K562 (cell line): Measurements from ENCODE around the gene ATP6V1F. TPM values are rescaled to one million over a fixed set of nuclear protein-coding genes. Genes with fewer than 3 reads are reported as not detected.
A peak's percentile ranks its signal among the peaks of the same experiment; 100 is the strongest.

ENCODE experiments used
- BACH1 ChIP-seq: fragments of 200-800 bp; sonication (Bioruptor generic); IDR thresholded peaks from 2 replicates; pipeline ENCODE4 v1.6.1; 2016; ENCODE audit warnings: missing genetic modification characterization, missing compliant biosample characterization
- BRD4 ChIP-seq: fragments of 200-600 bp; sonication (generic); IDR thresholded peaks from 2 replicates; pipeline ENCODE4 v1.6.1; 2017; ENCODE audit warnings: inconsistent platforms
- CSDE1 ChIP-seq, 2 experiments: fragments of 450-650 bp; IDR thresholded peaks; 2 replicates each; pipeline ENCODE4 v1.6.1; 2016; ENCODE audit warnings: mild to moderate bottlenecking in 1 of 2
- MAZ ChIP-seq, 2 experiments: fragments of 450-650 bp in 1 of 2; sonication (generic) in 1 of 2; formaldehyde crosslinking; IDR thresholded peaks in 1 of 2; conservative IDR thresholded peaks in 1 of 2; 2 replicates each; pipeline versions ENCODE4 v1.4.0 to v1.5.0; 2020; ENCODE audit warnings: mild to moderate bottlenecking in 1 of 2, missing genetic modification reagents in 1 of 2
- MYNN ChIP-seq, 2 experiments: sonication (generic); formaldehyde crosslinking in 1 of 2; IDR thresholded peaks; 2 replicates each; pipeline versions ENCODE4 v1.5.0 to v1.6.1; 2016 to 2020; ENCODE audit warnings: antibody characterized with exemption in 1 of 2, missing genetic modification reagents in 1 of 2
- NFE2L1 ChIP-seq: fragments of 450-650 bp; IDR thresholded peaks from 2 replicates; pipeline ENCODE4 v1.6.1; 2016; ENCODE audit warnings: missing genetic modification characterization, low read depth, mild to moderate bottlenecking, missing compliant biosample characterization, moderate library complexity, borderline replicate concordance
- POLR3A ChIP-seq: IDR thresholded peaks from 2 replicates; pipeline ENCODE4 v1.6.1; 2011; ENCODE audit warnings: borderline replicate concordance, mild to moderate bottlenecking, moderate library complexity; ENCODE audit not compliant: insufficient read length, insufficient read depth; ENCODE audit errors: extremely low read depth
- PPARD ChIP-seq: fragments of 250-450 bp; sonication (Bioruptor Pico); IDR thresholded peaks from 2 replicates; pipeline ENCODE4 v1.8.0; 2022; ENCODE audit warnings: inconsistent platforms, mild to moderate bottlenecking, moderate library complexity
- TBL1XR1 ChIP-seq, 2 experiments: IDR thresholded peaks; 2 replicates each; pipeline ENCODE4 v1.6.1; 2012; ENCODE audit warnings: improper control_type of control experiment in 2 of 2, low read length in 2 of 2, mild to moderate bottlenecking in 1 of 2
- TEAD1 ChIP-seq, 2 experiments: fragments of 450-650 bp in 1 of 2; sonication (generic) in 1 of 2; formaldehyde crosslinking; IDR thresholded peaks; 2 replicates each; pipeline versions ENCODE4 v1.4.0 to v1.8.0; 2020 to 2022; ENCODE audit warnings: mild to moderate bottlenecking in 2 of 2, missing genetic modification reagents in 1 of 2
- TGIF2 ChIP-seq: sonication (generic); formaldehyde crosslinking; IDR thresholded peaks from 2 replicates; pipeline ENCODE4 v1.8.1; 2022; ENCODE audit warnings: mild to moderate bottlenecking, missing genetic modification reagents, moderate library complexity
- ZNF444 ChIP-seq: fragments of 250-450 bp; sonication (Bioruptor Pico); IDR thresholded peaks from 2 replicates; pipeline ENCODE4 v1.4.0; 2020; ENCODE audit warnings: mild to moderate bottlenecking, moderate library complexity
- polyA plus RNA-seq, 8 experiments: library from polyadenylated mRNA; depleted of rRNA in 4 of 8; stranded (reverse) in 5 of 8; unstranded in 3 of 8; fragments of >200 nt; fragmentation: Nextera tagmentation in 2 of 8; fragmentation: Illumina TruSeq in 1 of 8; extraction: Ambion mirVana in 2 of 8; extraction: Trizol in 1 of 8; gene quantifications; 2 replicates each; pipeline versions ENCODE4 v1.2.1 to v1.2.3, GENCODE V29; 2011 to 2014; ENCODE audit warnings: inconsistent platforms in 1 of 8, missing spikeins in 1 of 8
- total RNA-seq, 7 experiments: library from RNA; depleted of rRNA in 6 of 7; stranded (reverse); fragments of >200 nt in 6 of 7; fragmentation: Illumina TruSeq in 2 of 7; extraction: Trizol in 2 of 7; gene quantifications; 2 replicates each; pipeline versions ENCODE4 v1.2.1 to v1.2.3, GENCODE V29; 2011 to 2021; ENCODE audit warnings: low replicate concordance in 1 of 7
- TF ChIP-seq, protein P1 (sequence below): sonication (generic); formaldehyde crosslinking; IDR thresholded peaks from 2 replicates; pipeline ENCODE4 v1.8.0; 2023; ENCODE audit warnings: mild to moderate bottlenecking, missing genetic modification reagents
- TF ChIP-seq, protein P2 (sequence below), 3 experiments: fragments of 200-800 bp in 1 of 3; fragments of 250-450 bp in 1 of 3; fragments of 450-650 bp in 1 of 3; sonication (Bioruptor Pico) in 1 of 3; sonication (Bioruptor generic) in 1 of 3; formaldehyde crosslinking in 1 of 3; IDR thresholded peaks; 2 replicates each; pipeline versions ENCODE4 v1.6.1 to v1.8.0; 2016 to 2022; ENCODE audit warnings: mild to moderate bottlenecking in 2 of 3, missing genetic modification characterization in 2 of 3, missing compliant biosample characterization in 1 of 3, moderate library complexity in 1 of 3
- TF ChIP-seq, protein P3 (sequence below): sonication (generic); formaldehyde crosslinking; IDR thresholded peaks from 2 replicates; pipeline ENCODE4 v1.8.1; 2023; ENCODE audit warnings: mild to moderate bottlenecking, missing genetic modification reagents
- TF ChIP-seq, protein P4 (sequence below): IDR thresholded peaks from 2 replicates; pipeline ENCODE4 v1.6.1; 2016; ENCODE audit warnings: missing genetic modification characterization, missing compliant biosample characterization

The ATP6V1F gene
- total and polyA plus RNA-seq, 9 of the 15 experiments (the other 6 are each of a cell fraction or from before 2014, with no cell fraction given), result 206 to 1,123 (median 542) TPM

DNA sequence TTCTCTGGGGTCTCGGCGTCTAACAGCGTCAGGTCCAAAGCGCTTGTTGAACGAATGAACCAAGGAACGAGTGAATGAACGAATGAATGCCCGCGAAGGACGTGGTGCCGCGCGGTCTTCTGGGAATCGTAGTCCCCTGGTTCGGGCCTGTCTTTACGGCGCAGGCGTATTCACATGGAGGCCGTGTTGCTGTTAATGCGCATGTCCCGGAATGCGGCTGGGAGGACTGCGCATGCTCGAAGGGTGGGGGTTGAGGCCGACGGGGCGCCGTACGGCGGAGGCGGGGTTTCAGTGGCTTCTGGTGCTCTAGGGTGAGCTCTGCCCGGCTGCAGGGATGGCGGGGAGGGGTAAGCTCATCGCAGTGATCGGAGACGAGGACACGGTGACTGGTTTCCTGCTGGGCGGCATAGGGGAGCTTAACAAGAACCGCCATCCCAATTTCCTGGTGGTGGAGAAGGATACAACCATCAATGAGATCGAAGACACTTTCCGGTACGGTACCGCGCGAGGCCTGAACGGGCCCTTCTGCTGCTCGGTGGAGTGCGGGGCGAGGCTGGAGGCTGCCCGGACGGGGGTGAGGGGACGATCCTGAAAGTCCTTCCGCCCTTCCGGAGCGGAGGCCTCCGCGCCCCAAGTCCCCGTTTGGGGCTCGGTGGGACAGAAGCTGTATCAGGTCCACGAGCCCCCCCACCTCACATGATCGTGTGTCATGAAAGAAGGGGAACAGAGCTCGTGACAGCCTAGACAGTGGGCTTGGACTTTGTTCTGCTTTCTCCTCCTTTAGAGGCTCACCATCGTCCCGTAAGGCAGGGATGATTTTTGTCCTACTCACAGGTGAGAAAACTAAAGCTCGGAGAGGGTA lies at the start of gene ATP6V1F (continued):
- TF ChIP-seq POLR3A, result no peak
- no peak for TF ChIP-seq NFE2L1 (tag)
- no peak for TF ChIP-seq BACH1 (tag)
- TF ChIP-seq PPARD (CRISPR knock-in tag), result no peak
- TF ChIP-seq, protein P1, sequence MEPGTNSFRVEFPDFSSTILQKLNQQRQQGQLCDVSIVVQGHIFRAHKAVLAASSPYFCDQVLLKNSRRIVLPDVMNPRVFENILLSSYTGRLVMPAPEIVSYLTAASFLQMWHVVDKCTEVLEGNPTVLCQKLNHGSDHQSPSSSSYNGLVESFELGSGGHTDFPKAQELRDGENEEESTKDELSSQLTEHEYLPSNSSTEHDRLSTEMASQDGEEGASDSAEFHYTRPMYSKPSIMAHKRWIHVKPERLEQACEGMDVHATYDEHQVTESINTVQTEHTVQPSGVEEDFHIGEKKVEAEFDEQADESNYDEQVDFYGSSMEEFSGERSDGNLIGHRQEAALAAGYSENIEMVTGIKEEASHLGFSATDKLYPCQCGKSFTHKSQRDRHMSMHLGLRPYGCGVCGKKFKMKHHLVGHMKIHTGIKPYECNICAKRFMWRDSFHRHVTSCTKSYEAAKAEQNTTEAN (CRISPR knock-in tag), result no peak
- TF ChIP-seq TEAD1 (CRISPR knock-in tag; IDR thresholded peaks at IDR 0.05), result peak; percentile 83 to 99
- no peak for TF ChIP-seq TGIF2
- 0 out of 2 replicates have a peak, but pooled peaks have one; percentile 51 for TF ChIP-seq BRD4
- TF ChIP-seq MYNN (IDR thresholded peaks at IDR 0.05), result 0 out of 2 replicates have a peak, but pooled peaks have one; percentile 25
- no peak for TF ChIP-seq MYNN (CRISPR knock-in tag; IDR thresholded peaks at IDR 0.05)
- TF ChIP-seq, protein P2, sequence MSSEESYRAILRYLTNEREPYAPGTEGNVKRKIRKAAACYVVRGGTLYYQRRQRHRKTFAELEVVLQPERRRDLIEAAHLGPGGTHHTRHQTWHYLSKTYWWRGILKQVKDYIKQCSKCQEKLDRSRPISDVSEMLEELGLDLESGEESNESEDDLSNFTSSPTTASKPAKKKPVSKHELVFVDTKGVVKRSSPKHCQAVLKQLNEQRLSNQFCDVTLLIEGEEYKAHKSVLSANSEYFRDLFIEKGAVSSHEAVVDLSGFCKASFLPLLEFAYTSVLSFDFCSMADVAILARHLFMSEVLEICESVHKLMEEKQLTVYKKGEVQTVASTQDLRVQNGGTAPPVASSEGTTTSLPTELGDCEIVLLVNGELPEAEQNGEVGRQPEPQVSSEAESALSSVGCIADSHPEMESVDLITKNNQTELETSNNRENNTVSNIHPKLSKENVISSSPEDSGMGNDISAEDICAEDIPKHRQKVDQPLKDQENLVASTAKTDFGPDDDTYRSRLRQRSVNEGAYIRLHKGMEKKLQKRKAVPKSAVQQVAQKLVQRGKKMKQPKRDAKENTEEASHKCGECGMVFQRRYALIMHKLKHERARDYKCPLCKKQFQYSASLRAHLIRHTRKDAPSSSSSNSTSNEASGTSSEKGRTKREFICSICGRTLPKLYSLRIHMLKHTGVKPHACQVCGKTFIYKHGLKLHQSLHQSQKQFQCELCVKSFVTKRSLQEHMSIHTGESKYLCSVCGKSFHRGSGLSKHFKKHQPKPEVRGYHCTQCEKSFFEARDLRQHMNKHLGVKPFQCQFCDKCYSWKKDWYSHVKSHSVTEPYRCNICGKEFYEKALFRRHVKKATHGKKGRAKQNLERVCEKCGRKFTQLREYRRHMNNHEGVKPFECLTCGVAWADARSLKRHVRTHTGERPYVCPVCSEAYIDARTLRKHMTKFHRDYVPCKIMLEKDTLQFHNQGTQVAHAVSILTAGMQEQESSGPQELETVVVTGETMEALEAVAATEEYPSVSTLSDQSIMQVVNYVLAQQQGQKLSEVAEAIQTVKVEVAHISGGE (CRISPR knock-in tag; IDR thresholded peaks at IDR 0.05), result no peak; a peak in 1 of 6 replicates
- no peak for TF ChIP-seq CSDE1 (IDR thresholded peaks at IDR 0.05)
- TF ChIP-seq, protein P3, sequence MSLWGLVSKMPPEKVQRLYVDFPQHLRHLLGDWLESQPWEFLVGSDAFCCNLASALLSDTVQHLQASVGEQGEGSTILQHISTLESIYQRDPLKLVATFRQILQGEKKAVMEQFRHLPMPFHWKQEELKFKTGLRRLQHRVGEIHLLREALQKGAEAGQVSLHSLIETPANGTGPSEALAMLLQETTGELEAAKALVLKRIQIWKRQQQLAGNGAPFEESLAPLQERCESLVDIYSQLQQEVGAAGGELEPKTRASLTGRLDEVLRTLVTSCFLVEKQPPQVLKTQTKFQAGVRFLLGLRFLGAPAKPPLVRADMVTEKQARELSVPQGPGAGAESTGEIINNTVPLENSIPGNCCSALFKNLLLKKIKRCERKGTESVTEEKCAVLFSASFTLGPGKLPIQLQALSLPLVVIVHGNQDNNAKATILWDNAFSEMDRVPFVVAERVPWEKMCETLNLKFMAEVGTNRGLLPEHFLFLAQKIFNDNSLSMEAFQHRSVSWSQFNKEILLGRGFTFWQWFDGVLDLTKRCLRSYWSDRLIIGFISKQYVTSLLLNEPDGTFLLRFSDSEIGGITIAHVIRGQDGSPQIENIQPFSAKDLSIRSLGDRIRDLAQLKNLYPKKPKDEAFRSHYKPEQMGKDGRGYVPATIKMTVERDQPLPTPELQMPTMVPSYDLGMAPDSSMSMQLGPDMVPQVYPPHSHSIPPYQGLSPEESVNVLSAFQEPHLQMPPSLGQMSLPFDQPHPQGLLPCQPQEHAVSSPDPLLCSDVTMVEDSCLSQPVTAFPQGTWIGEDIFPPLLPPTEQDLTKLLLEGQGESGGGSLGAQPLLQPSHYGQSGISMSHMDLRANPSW (CRISPR knock-in tag), result 0 out of 2 replicates have a peak, but pooled peaks have one; percentile 1
- TF ChIP-seq TBL1XR1 (IDR thresholded peaks at IDR 0.05; ENCODE audit: low read length in 2 of 2), result peak in 1 of 2 experiments; percentile 40; a peak in 1 of 4 replicates
- no peak for TF ChIP-seq ZNF444
- TF ChIP-seq, protein P4, sequence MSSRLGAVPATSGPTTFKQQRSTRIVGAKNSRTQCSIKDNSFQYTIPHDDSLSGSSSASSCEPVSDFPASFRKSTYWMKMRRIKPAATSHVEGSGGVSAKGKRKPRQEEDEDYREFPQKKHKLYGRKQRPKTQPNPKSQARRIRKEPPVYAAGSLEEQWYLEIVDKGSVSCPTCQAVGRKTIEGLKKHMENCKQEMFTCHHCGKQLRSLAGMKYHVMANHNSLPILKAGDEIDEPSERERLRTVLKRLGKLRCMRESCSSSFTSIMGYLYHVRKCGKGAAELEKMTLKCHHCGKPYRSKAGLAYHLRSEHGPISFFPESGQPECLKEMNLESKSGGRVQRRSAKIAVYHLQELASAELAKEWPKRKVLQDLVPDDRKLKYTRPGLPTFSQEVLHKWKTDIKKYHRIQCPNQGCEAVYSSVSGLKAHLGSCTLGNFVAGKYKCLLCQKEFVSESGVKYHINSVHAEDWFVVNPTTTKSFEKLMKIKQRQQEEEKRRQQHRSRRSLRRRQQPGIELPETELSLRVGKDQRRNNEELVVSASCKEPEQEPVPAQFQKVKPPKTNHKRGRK (tag), result no peak
- TF ChIP-seq MAZ (CRISPR knock-in tag; conservative IDR thresholded peaks at IDR 0.05 in 1 of 2, IDR thresholded peaks at IDR 0.05 in 1 of 2), result peak; percentile 95 to 96; a peak in 3 of 4 replicates
